ENCODE data around the gene NAPEPLD.

- TF ChIP-seq HOXD13 (CRISPR knock-in tag; IDR thresholded peaks at IDR 0.05; ENCODE audit: borderline replicate concordance) (no peak), CTCF (tag by site-specific recombination; IDR thresholded peaks at IDR 0.05) (no peak), YY1 (tag by site-specific recombination; IDR thresholded peaks at IDR 0.05) (no peak), ZNF140 (tag by site-specific recombination; IDR thresholded peaks at IDR 0.05) (no peak), ZNF23 (tag by site-specific recombination; IDR thresholded peaks at IDR 0.05; ENCODE audit: borderline replicate concordance) (no peak), SETDB1 (IDR thresholded peaks at IDR 0.05; ENCODE audit: insufficient read length, low read length) (no peak), SP2 (tag by site-specific recombination; IDR thresholded peaks at IDR 0.05) (no peak), ZNF777 (tag by site-specific recombination; IDR thresholded peaks at IDR 0.05; ENCODE audit: borderline replicate concordance) (no peak), ZNF26 (tag by site-specific recombination; IDR thresholded peaks at IDR 0.05) (no peak), ZNF626 (tag by site-specific recombination; IDR thresholded peaks at IDR 0.05) (no peak), TRIM28 (IDR thresholded peaks at IDR 0.05; ENCODE audit: borderline replicate concordance, low read length) (no peak)
- TF ChIP-seq, protein P1, sequence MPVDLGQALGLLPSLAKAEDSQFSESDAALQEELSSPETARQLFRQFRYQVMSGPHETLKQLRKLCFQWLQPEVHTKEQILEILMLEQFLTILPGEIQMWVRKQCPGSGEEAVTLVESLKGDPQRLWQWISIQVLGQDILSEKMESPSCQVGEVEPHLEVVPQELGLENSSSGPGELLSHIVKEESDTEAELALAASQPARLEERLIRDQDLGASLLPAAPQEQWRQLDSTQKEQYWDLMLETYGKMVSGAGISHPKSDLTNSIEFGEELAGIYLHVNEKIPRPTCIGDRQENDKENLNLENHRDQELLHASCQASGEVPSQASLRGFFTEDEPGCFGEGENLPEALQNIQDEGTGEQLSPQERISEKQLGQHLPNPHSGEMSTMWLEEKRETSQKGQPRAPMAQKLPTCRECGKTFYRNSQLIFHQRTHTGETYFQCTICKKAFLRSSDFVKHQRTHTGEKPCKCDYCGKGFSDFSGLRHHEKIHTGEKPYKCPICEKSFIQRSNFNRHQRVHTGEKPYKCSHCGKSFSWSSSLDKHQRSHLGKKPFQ (tag by site-specific recombination; IDR thresholded peaks at IDR 0.05): no peak
Observed at GRCh38 chr7:103129702-103130549, 19.0 kb downstream of the NAPEPLD start.

Data from HEK293 (cell line).